NCI-H2107 (cell line): ENCODE results near the gene FGF14.

ENCODE experiments used
- DNase-seq: peaks from one replicate; lab custom pipeline; 2025; lab: John Stamatoyannopoulos, UW

The FGF14 gene

GRCh38 chr13:102250448-102250847 lies 151.4 kb downstream of the FGF14 start:
- no peak for DNase-seq

- no peak for DNase-seq
These were observed 157.1 kb downstream of the FGF14 start for GRCh38 chr13:102244607-102245227.

GRCh38 chr13:102240110-102240509 lies 161.7 kb downstream of the FGF14 start:
- DNase-seq = no peak

- DNase-seq = no peak
These were observed 164.6 kb downstream of the FGF14 start for GRCh38 chr13:102237230-102237629.

- DNase-seq = no peak
These were observed 165.0 kb downstream of the FGF14 start for GRCh38 chr13:102236830-102237229.

- no peak for DNase-seq
These were observed 165.5 kb downstream of the FGF14 start for GRCh38 chr13:102236341-102236740.

- no peak for DNase-seq
These were observed 166.2 kb downstream of the FGF14 start for GRCh38 chr13:102235689-102236088.

GRCh38 chr13:102234618-102235017 lies 167.2 kb downstream of the FGF14 start:
- DNase-seq = no peak

GRCh38 chr13:102233566-102234208 lies 168.2 kb downstream of the FGF14 start:
- DNase-seq = no peak

- no peak for DNase-seq
These were observed 170.4 kb downstream of the FGF14 start for GRCh38 chr13:102231479-102231878.

- no peak for DNase-seq
These were observed 174.1 kb downstream of the FGF14 start for GRCh38 chr13:102227741-102228140.

- DNase-seq = no peak
These were observed 175.3 kb downstream of the FGF14 start for GRCh38 chr13:102226591-102226990.

- no peak for DNase-seq
These were observed 176.0 kb downstream of the FGF14 start for GRCh38 chr13:102225892-102226291.

GRCh38 chr13:102220681-102221228 lies 181.1 kb downstream of the FGF14 start:
- DNase-seq = no peak

GRCh38 chr13:102214956-102215355 lies 186.9 kb downstream of the FGF14 start:
- DNase-seq = no peak

GRCh38 chr13:102212729-102213128 lies 189.1 kb downstream of the FGF14 start:
- DNase-seq = no peak

- no peak for DNase-seq
These were observed 193.5 kb downstream of the FGF14 start for GRCh38 chr13:102208347-102208746.

GRCh38 chr13:102207680-102208342 lies 194.0 kb downstream of the FGF14 start:
- no peak for DNase-seq

- no peak for DNase-seq
These were observed 198.1 kb downstream of the FGF14 start for GRCh38 chr13:102203718-102204117.

GRCh38 chr13:102198418-102199311 lies 203.2 kb downstream of the FGF14 start:
- no peak for DNase-seq

- DNase-seq = no peak
These were observed 204.7 kb downstream of the FGF14 start for GRCh38 chr13:102197193-102197592.
